Lower lobe of right lung (tissue), 2 donors: ENCODE measurements around the gene PIP5K1B. TPM values are rescaled to one million over a fixed set of nuclear protein-coding genes. Genes with fewer than 3 reads are reported as not detected.
A peak's percentile ranks its signal among the peaks of the same experiment; 100 is the strongest.

Experiments
- ATAC-seq, 2 donors: fragments of 200-7000 bp; cut with Tn5 transposase; one replicate each; pipeline ENCODE4 v1.9.1; 2020 to 2022; ENCODE audit warnings: mild to moderate bottlenecking in 2 of 2, moderate library complexity in 2 of 2
- DNase-seq: peaks from one replicate; pipeline ENCODE4 v3.0.0-alpha.2; 2020
- H3K27ac ChIP-seq: fragments of 200-600 bp; one replicate; pipeline ENCODE4 v1.8.0; 2022
- H3K27me3 ChIP-seq: fragments of 200-600 bp; one replicate; pipeline ENCODE4 v1.8.0; 2022; ENCODE audit warnings: low read depth
- H3K36me3 ChIP-seq: fragments of 200-600 bp; one replicate; pipeline ENCODE4 v1.8.0; 2022; ENCODE audit warnings: mild to moderate bottlenecking
- H3K4me1 ChIP-seq: fragments of 200-600 bp; one replicate; pipeline ENCODE4 v1.8.0; 2022
- H3K4me3 ChIP-seq: fragments of 200-600 bp; one replicate; pipeline ENCODE4 v1.8.0; 2022; ENCODE audit warnings: mild to moderate bottlenecking
- H3K9me3 ChIP-seq: fragments of 200-600 bp; one replicate; pipeline ENCODE4 v1.8.0; 2022
- intact Hi-C: fragments of 100-400 bp; cut with DNase I; formaldehyde crosslinking; loops from one replicate; pipeline ENCODE4 v1.11.0; 2022
- total RNA-seq: library from RNA; stranded (reverse); fragmentation: NEBNext Ultra II Directional; extraction: Animal tissue kit (Norgen Biotek cat#: 25700); gene quantifications from one replicate; pipeline ENCODE4 v1.2.1, GENCODE V29; 2021
- TF ChIP-seq, protein P1 (sequence below): fragments of 200-600 bp; IDR thresholded peaks from one replicate; pipeline ENCODE4 v1.8.0; 2022; ENCODE audit warnings: antibody characterized with exemption, mild to moderate bottlenecking
- donor health status: DM: no; HTN: yes; CAD: no; lungs with severe emphysema.

Gene PIP5K1B
- total RNA-seq, 1 donor from 2014 or later = 35.9 TPM

DNA sequence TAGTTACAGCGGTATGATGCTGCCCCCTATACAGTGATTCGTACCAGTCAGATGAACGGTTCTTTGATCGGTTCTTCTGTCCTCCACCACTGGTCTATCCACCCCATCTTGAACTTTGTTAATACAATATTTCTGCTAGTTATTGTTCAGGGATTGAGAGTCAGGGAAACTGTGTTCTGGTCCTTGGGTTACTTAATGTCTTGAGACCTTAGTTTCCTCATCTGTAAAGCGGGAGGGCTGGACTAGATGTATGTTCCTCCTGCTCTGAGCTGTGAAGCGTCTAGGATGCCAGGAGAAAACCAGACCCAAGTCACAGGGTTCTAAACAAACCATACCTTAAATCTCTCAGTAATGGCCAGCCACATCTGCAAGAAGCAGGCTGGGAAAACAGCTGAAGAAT lies 1.4 kb upstream of the PIP5K1B start:
- TF ChIP-seq, protein P1, sequence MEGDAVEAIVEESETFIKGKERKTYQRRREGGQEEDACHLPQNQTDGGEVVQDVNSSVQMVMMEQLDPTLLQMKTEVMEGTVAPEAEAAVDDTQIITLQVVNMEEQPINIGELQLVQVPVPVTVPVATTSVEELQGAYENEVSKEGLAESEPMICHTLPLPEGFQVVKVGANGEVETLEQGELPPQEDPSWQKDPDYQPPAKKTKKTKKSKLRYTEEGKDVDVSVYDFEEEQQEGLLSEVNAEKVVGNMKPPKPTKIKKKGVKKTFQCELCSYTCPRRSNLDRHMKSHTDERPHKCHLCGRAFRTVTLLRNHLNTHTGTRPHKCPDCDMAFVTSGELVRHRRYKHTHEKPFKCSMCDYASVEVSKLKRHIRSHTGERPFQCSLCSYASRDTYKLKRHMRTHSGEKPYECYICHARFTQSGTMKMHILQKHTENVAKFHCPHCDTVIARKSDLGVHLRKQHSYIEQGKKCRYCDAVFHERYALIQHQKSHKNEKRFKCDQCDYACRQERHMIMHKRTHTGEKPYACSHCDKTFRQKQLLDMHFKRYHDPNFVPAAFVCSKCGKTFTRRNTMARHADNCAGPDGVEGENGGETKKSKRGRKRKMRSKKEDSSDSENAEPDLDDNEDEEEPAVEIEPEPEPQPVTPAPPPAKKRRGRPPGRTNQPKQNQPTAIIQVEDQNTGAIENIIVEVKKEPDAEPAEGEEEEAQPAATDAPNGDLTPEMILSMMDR = no peak
- no peak overlapping the region for H3K4me3 ChIP-seq
- H3K4me1 ChIP-seq = peaks cover 36% of the 10 kb centered on the region
- no peaks in the 10 kb centered on the region for H3K36me3 ChIP-seq
- ATAC-seq (no peak), DNase-seq (no peak)
- intact Hi-C loops = no loop called here
- H3K27me3 ChIP-seq = peaks cover 4% of the 10 kb centered on the region
- H3K27ac ChIP-seq = no peak overlapping the region
- H3K9me3 ChIP-seq = no peaks in the 10 kb centered on the region

DNA sequence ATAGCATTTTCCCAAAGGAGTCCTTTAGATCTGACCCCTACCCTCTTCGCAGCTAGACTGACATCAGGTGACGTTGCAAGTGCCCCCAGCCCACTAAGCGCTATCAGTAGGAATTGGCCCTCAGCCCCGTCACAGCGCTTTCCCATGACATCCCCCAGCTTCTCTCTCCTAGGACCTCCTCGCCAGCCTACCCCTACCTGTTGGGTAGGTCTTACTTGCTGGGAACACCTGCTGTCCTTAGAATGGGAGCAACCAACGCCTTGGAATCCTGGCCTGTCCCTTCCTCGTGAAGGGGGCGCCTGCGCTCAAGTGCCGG lies 584 bp upstream of the PIP5K1B start:
- Histone ChIP-seq H3K27ac (peak overlapping the region; percentile 88), H3K4me1 (peaks cover 40% of the 10 kb centered on the region), H3K27me3 (peaks cover 4% of the 10 kb centered on the region), H3K36me3 (no peaks in the 10 kb centered on the region), H3K4me3 (peak overlapping the region; percentile 73), H3K9me3 (no peaks in the 10 kb centered on the region)
- TF ChIP-seq, protein P1 = no peak
- DNase-seq (no peak), ATAC-seq (no peak)
- intact Hi-C loops = no loop called here

DNA sequence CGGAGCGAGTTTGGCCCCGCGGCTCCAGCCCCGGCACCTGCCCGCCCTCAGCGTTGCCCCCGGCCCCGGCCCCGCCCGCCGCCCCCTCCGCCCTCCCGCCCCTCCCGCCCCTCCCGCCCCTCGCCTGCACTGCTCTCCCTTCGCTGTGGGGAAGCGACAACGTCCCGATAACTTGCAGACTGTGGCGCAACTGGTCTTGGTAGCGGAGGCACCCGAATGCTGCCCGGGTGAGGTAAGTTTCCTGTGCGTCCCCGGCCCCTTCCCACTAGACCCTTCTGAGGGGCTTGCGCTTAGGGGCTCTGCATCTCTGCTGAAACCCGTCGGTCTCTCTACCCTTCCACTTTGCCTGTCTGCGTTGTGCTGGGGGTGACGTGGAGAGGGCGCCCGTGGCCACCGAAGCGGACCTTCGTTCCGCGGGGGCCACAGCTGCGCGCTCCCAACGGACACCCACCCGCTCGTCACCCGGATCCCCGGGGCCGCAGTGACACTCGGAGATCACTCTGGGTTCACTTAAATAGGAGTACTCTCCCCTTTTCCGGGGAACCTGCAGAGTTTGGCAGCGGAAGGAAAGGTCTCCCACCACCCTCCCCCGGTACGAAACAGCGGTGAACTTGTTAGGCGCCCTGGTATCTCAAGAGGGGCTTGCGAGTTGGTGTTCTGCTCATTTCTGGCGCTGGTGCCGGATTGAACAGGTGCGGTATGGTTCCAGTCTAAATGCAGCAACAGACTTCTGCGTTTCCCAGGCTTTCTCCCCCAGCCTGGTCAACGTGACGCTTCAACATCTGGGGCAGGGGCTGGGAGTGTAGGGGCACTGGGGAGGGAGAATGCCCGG lies 707 bp downstream of the PIP5K1B start:
- Histone ChIP-seq H3K27me3 (peaks cover 4% of the 10 kb centered on the region), H3K9me3 (no peaks in the 10 kb centered on the region), H3K4me1 (peaks cover 53% of the 10 kb centered on the region), H3K4me3 (peak overlapping the region; percentile 73), H3K36me3 (no peaks in the 10 kb centered on the region), H3K27ac (peak overlapping the region; percentile 88)
- intact Hi-C loops = no loop called here
- ATAC-seq (peak; percentile 39 to 55), DNase-seq (no peak)
- TF ChIP-seq, protein P1 = peak; percentile 7

DNA sequence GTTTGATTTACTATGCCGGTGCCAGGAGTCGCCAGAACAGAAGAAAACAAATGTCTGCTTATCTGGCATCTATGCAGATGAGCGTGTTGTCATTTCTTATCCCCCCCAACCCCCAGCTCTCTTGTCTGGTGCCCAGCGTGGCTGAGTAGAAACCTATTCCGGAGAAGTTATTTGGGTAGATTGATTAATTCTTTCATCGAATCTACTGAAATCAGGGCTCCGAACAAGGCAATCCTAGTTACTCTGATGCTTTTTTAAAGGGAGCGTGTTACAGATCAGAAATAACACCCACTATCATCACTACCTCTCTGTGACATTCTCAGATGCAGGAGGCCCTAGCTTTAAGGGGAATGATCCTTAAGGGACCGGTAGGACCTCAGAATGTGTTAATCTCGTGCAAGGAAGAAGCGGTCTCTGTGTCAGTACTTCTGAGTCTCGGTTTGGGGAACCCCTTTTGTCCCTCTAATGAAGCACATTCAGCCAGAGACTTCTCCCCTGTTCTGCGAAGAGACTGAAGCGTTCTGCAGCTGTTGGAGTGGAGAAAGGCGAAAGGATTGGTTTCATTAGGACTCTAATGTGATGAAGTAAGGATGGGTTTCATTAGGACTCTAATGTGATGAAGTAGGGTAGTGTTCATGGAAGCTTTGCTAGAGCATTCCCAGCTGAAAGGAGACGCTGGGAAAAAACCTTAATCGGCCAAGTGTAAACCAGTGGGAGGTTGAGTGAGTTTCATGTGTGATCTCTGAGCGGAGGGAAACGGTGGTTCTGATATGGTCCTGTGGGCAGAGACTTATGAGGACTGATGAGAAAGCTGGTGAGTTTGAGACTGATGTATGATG lies 1.5 kb downstream of the PIP5K1B start:
- intact Hi-C loops = no loop called here
- ATAC-seq = no peak
- no peak for DNase-seq
- Histone ChIP-seq H3K27ac (peak overlapping the region; percentile 88), H3K9me3 (no peaks in the 10 kb centered on the region), H3K4me3 (peak overlapping the region; percentile 73), H3K27me3 (peaks cover 4% of the 10 kb centered on the region), H3K4me1 (peaks cover 60% of the 10 kb centered on the region), H3K36me3 (no peaks in the 10 kb centered on the region)
- TF ChIP-seq, protein P1 = no peak

DNA sequence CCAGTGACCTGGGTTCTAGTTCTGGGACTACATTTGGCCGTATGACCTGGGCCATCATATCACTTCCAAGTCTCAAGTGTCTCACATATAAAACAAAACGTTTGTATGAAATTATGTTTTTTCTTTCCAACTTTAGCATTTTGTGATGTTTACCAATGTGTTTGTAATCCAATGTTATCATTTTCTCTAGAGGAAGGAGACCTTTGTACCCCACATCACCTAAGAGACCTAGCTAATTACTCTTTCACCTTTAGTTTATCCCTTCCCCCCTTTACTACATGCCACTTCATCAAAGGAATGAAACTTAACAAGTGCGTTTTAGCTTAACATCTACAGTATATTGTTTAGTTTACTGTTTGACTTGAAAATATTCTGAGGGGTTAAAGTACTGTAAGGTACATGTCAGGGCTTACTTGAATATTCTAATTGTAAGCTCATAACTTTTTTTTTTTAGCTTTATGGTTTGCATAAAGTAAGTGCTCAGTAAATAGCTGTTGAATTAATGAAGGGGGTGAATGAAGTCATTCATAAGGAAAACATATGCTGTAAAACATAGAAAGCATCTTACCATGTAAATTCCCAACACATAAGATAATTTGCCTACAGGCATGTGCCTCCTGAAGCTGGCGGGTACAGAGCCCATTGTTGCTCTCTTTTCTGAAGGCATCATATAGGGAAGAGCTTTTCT lies 2.9 kb downstream of the PIP5K1B start:
- intact Hi-C loops = no loop called here
- H3K9me3 ChIP-seq = no peaks in the 10 kb centered on the region
- ATAC-seq = no peak
- DNase-seq = no peak
- H3K27ac ChIP-seq = peak overlapping the region; percentile 88
- peaks cover 4% of the 10 kb centered on the region for H3K27me3 ChIP-seq
- no peaks in the 10 kb centered on the region for H3K36me3 ChIP-seq
- H3K4me3 ChIP-seq = peak overlapping the region; percentile 73
- H3K4me1 ChIP-seq = peaks cover 60% of the 10 kb centered on the region
- TF ChIP-seq, protein P1 = no peak
